H9 (cell line): ENCODE data around the gene FBRSL1. TPM values are rescaled to one million over a fixed set of nuclear protein-coding genes. Genes with fewer than 3 reads are reported as not detected.

Source experiments
- DNase-seq: peaks from one replicate; pipeline ENCODE4 v3.0.0-alpha.2; 2017
- H2AFZ ChIP-seq: one replicate; pipeline ENCODE4 v1.6.1; 2013; ENCODE audit warnings: mild to moderate bottlenecking, low read length, control low read depth, moderate library complexity
- H2AK5ac ChIP-seq: 2 replicates; pipeline ENCODE4 v1.6.1; 2013; ENCODE audit warnings: low read length, control low read depth, mixed read lengths; ENCODE audit not compliant: insufficient read length
- H2BK120ac ChIP-seq: one replicate; pipeline ENCODE4 v1.6.1; 2013; ENCODE audit warnings: low read depth, mild to moderate bottlenecking, low read length, control low read depth, inconsistent platforms; ENCODE audit not compliant: poor library complexity, severe bottlenecking
- H2BK12ac ChIP-seq: 2 replicates; pipeline ENCODE4 v1.6.1; 2013; ENCODE audit warnings: low read length, control low read depth, mixed read lengths, low read depth; ENCODE audit not compliant: insufficient read length
- H2BK15ac ChIP-seq: 2 replicates; pipeline ENCODE4 v1.6.1; 2013; ENCODE audit warnings: low read depth, low read length, control low read depth
- H2BK20ac ChIP-seq: one replicate; pipeline ENCODE4 v1.6.1; 2013; ENCODE audit warnings: low read depth, mild to moderate bottlenecking, low read length, control low read depth, inconsistent platforms; ENCODE audit not compliant: poor library complexity, severe bottlenecking
- H2BK5ac ChIP-seq: 2 replicates; pipeline ENCODE4 v1.6.1; 2013; ENCODE audit warnings: low read length, control low read depth, mixed read lengths; ENCODE audit not compliant: insufficient read length
- H3K14ac ChIP-seq: 2 replicates; pipeline ENCODE4 v1.6.1; 2013; ENCODE audit warnings: low read length, control low read depth; ENCODE audit not compliant: insufficient read depth
- H3K18ac ChIP-seq: 2 replicates; pipeline ENCODE4 v1.6.1; 2013; ENCODE audit warnings: low read depth, mild to moderate bottlenecking, mixed read lengths, low read length, control low read depth; ENCODE audit not compliant: insufficient read length
- H3K23ac ChIP-seq: 2 replicates; pipeline ENCODE4 v1.6.1; 2013; ENCODE audit warnings: low read length, control low read depth, mixed read lengths, low read depth; ENCODE audit not compliant: insufficient read length
- H3K23me2 ChIP-seq: 2 replicates; pipeline ENCODE4 v1.6.1; 2013; ENCODE audit warnings: low read depth, mild to moderate bottlenecking, mixed read lengths, low read length, control low read depth; ENCODE audit not compliant: insufficient read length, poor library complexity, severe bottlenecking
- H3K27ac ChIP-seq: 2 replicates; pipeline ENCODE4 v1.5.1; 2013; ENCODE audit warnings: low read length, control low read depth, mixed read lengths, low read depth; ENCODE audit not compliant: insufficient read length
- H3K27me3 ChIP-seq: 2 replicates; pipeline ENCODE4 v1.6.1; 2013; ENCODE audit warnings: low read length, control low read depth, inconsistent platforms; ENCODE audit not compliant: insufficient read depth
- H3K4ac ChIP-seq: 2 replicates; pipeline ENCODE4 v1.6.1; 2013; ENCODE audit warnings: low read depth, mild to moderate bottlenecking, control low read depth, inconsistent platforms, low read length, moderate library complexity
- H3K4me1 ChIP-seq: 2 replicates; pipeline ENCODE4 v1.6.1; 2013; ENCODE audit warnings: low read length, control low read depth, inconsistent platforms; ENCODE audit not compliant: insufficient read depth
- H3K4me2 ChIP-seq: 2 replicates; pipeline ENCODE4 v1.6.1; 2013; ENCODE audit warnings: low read length, control low read depth, mixed read lengths; ENCODE audit not compliant: insufficient read length, insufficient read depth
- H3K56ac ChIP-seq: 2 replicates; pipeline ENCODE4 v1.6.1; 2013; ENCODE audit warnings: low read depth, mild to moderate bottlenecking, mixed read lengths, low read length, control low read depth; ENCODE audit not compliant: insufficient read length
- H3K79me1 ChIP-seq: 2 replicates; pipeline ENCODE4 v1.6.1; 2013; ENCODE audit warnings: low read depth, mild to moderate bottlenecking, moderate library complexity, low read length, control low read depth, inconsistent platforms; ENCODE audit not compliant: insufficient read depth, poor library complexity, severe bottlenecking
- H3K79me2 ChIP-seq: 2 replicates; pipeline ENCODE4 v1.6.1; 2013; ENCODE audit warnings: low read length, control low read depth, inconsistent platforms; ENCODE audit not compliant: insufficient read depth
- H3K9ac ChIP-seq: 2 replicates; pipeline ENCODE4 v1.6.1; 2013; ENCODE audit warnings: low read length, control low read depth, mixed read lengths; ENCODE audit not compliant: insufficient read length; ENCODE audit errors: extremely low read depth
- H3K9me3 ChIP-seq: one replicate; pipeline ENCODE4 v1.6.1; 2013; ENCODE audit warnings: low read depth, low read length, inconsistent platforms; ENCODE audit not compliant: control insufficient read depth
- H3T11ph ChIP-seq: one replicate; pipeline ENCODE4 v1.6.1; 2013; ENCODE audit warnings: mild to moderate bottlenecking, low read length, control low read depth, inconsistent platforms
- H4K20me1 ChIP-seq: one replicate; pipeline ENCODE4 v1.6.1; 2013; ENCODE audit not compliant: control insufficient read depth, insufficient read length, insufficient read depth
- H4K5ac ChIP-seq: 2 replicates; pipeline ENCODE4 v1.6.1; 2013; ENCODE audit warnings: low read depth, mild to moderate bottlenecking, mixed read lengths, low read length, control low read depth; ENCODE audit not compliant: insufficient read length
- H4K8ac ChIP-seq: replicated peaks from 2 replicates; pipeline ENCODE4 v1.6.1; 2013; ENCODE audit warnings: low read length, control low read depth, mixed read lengths, low read depth; ENCODE audit not compliant: insufficient read length
- H4K91ac ChIP-seq: 2 replicates; pipeline ENCODE4 v1.6.1; 2013; ENCODE audit warnings: low read depth, mild to moderate bottlenecking, moderate library complexity, mixed read lengths, low read length, control low read depth; ENCODE audit not compliant: insufficient read length
- H3K27ac Mint-ChIP-seq, 3 experiments: 2 replicates in 2 of 3; 3 replicates in 1 of 3; pipeline ENCODE4 v1.8.0; 2020 to 2021; ENCODE audit warnings: mixed read lengths in 3 of 3, mild to moderate bottlenecking in 1 of 3, moderate library complexity in 1 of 3
- H3K27me3 Mint-ChIP-seq: 2 replicates; pipeline ENCODE4 v1.8.0; 2021; ENCODE audit warnings: low read depth, mild to moderate bottlenecking, moderate library complexity, mixed read lengths
- H3K36me3 Mint-ChIP-seq, 3 experiments: 2 replicates in 2 of 3; 3 replicates in 1 of 3; pipeline ENCODE4 v1.8.0; 2020 to 2021; ENCODE audit warnings: low read depth in 3 of 3, mixed read lengths in 3 of 3; ENCODE audit not compliant: insufficient read depth in 1 of 3
- H3K4me1 Mint-ChIP-seq, 2 experiments: 2 replicates each; pipeline ENCODE4 v1.8.0; 2020; ENCODE audit warnings: mixed read lengths in 2 of 2
- H3K4me3 Mint-ChIP-seq, 2 experiments: 2 replicates in 1 of 2; 3 replicates in 1 of 2; pipeline ENCODE4 v1.8.0; 2020 to 2021; ENCODE audit warnings: mild to moderate bottlenecking in 2 of 2, mixed read lengths in 2 of 2, moderate library complexity in 1 of 2
- H3K9me3 Mint-ChIP-seq, 2 experiments: 2 replicates in 1 of 2; 3 replicates in 1 of 2; pipeline ENCODE4 v1.8.0; 2020; ENCODE audit warnings: mild to moderate bottlenecking in 2 of 2, mixed read lengths in 2 of 2, moderate library complexity in 1 of 2
- WGBS: extraction: QIAGEN DNeasy Blood & Tissue Kit; methylation state at CpG from one replicate; pipeline ENCODE4 v1.1.7; 2013; ENCODE audit warnings: missing lambda C conversion rate, low lambda C conversion rate, mixed read lengths; ENCODE audit not compliant: insufficient read length; ENCODE audit errors: extremely low coverage; 5-methylcytosine and 5-hydroxymethylcytosine counted together
- total RNA-seq: library from RNA; stranded (reverse); gene quantifications from 2 replicates; pipeline ENCODE4 v1.2.1, GENCODE V29; 2021
- TF ChIP-seq, protein P1 (sequence below): fragments of 200-600 bp; sonication (generic); conservative IDR thresholded peaks from 3 replicates; pipeline ENCODE4 v1.8.0; 2021; ENCODE audit warnings: antibody characterized with exemption, mild to moderate bottlenecking

FBRSL1 gene
- total RNA-seq, 1 experiment from 2014 or later: 90.8 TPM

DNA sequence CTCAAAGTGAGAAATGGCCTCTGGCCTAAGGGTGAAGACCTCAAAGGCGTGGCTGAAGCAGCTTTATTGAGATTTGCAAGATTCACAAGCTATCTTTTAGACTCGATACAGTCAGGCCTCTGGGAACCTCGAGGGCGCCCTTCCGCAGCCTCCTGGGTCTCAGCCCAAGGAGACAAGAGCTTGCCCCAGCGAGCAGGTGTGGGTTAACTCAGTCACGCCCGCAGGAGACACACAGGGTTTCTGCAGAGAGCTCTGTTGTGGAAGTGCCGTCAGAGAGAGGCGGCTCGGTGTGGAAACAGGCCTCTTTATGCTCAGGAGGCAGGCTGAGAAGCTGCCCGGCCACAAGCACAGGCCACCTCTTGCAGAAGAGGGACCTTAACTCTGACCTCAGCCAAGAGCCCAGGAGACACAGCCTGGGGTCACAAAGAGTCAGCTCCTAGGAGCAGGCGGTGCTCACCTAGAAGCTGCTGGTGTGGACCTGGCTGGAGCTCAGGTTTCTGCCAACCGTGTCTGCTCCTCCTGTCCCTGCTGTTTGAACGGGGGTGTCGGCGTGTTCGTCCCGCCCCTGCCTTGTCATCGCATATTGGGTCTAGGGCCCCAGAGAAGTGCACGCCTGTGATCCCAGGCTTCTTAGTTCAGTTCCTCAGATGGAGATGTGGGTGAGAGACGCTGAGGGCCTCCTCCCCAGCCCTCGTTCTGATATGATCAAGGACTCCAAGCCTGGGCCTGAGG, 42.1 kb upstream of the FBRSL1 start:
- H3K9me3 Mint-ChIP-seq: peaks cover 15 to 39% of the 10 kb centered on the region in 2 experiments
- H2BK5ac ChIP-seq: no peak overlapping the region
- H2BK15ac ChIP-seq: no peak overlapping the region
- no peak overlapping the region for H3K27ac ChIP-seq
- H2BK120ac ChIP-seq: no peak overlapping the region
- peaks cover 96% of the 10 kb centered on the region for H3K27me3 Mint-ChIP-seq
- peaks cover 3% of the 10 kb centered on the region for H3K23me2 ChIP-seq
- no peaks in the 10 kb centered on the region for H3K9me3 ChIP-seq
- no peak overlapping the region for H3K4me2 ChIP-seq
- H3K4me1 Mint-ChIP-seq: peaks cover 10 to 12% of the 10 kb centered on the region in 2 experiments
- TF ChIP-seq, protein P1, sequence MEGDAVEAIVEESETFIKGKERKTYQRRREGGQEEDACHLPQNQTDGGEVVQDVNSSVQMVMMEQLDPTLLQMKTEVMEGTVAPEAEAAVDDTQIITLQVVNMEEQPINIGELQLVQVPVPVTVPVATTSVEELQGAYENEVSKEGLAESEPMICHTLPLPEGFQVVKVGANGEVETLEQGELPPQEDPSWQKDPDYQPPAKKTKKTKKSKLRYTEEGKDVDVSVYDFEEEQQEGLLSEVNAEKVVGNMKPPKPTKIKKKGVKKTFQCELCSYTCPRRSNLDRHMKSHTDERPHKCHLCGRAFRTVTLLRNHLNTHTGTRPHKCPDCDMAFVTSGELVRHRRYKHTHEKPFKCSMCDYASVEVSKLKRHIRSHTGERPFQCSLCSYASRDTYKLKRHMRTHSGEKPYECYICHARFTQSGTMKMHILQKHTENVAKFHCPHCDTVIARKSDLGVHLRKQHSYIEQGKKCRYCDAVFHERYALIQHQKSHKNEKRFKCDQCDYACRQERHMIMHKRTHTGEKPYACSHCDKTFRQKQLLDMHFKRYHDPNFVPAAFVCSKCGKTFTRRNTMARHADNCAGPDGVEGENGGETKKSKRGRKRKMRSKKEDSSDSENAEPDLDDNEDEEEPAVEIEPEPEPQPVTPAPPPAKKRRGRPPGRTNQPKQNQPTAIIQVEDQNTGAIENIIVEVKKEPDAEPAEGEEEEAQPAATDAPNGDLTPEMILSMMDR: no peak
- H4K8ac ChIP-seq: no peak overlapping the region
- WGBS: no CpG with 5 or more reads among the region's 23 CpGs
- H2BK20ac ChIP-seq: no peak overlapping the region
- no peaks in the 10 kb centered on the region for H3K79me2 ChIP-seq
- H3K56ac ChIP-seq: no peak overlapping the region
- no peak overlapping the region for H3K18ac ChIP-seq
- no peak overlapping the region for H3K14ac ChIP-seq
- H3K27me3 ChIP-seq: peaks cover 18% of the 10 kb centered on the region; the same call in 1 of the 2 replicates
- no peak overlapping the region for H2AFZ ChIP-seq
- H2AK5ac ChIP-seq: no peak overlapping the region
- H3K4ac ChIP-seq: no peak overlapping the region
- no peak overlapping the region for H3T11ph ChIP-seq
- H3K36me3 Mint-ChIP-seq: peaks cover 0 to 10% (median 6%) of the 10 kb centered on the region in 3 experiments; a peak in 4 of 7 replicates
- no peak overlapping the region for H3K23ac ChIP-seq
- no peaks in the 10 kb centered on the region for H3K4me1 ChIP-seq
- H2BK12ac ChIP-seq: no peak overlapping the region
- no peaks in the 10 kb centered on the region for H4K20me1 ChIP-seq
- no peaks in the 10 kb centered on the region for H3K79me1 ChIP-seq
- no peak overlapping the region for H3K9ac ChIP-seq
- H4K5ac ChIP-seq: no peak overlapping the region
- no peak for DNase-seq
- H3K27ac Mint-ChIP-seq: no peak overlapping the region
- no peak overlapping the region for H3K4me3 Mint-ChIP-seq
- no peak overlapping the region for H4K91ac ChIP-seq
